GM12878 (cell line): ENCODE measurements around the gene MAML2. TPM values are rescaled to one million over a fixed set of nuclear protein-coding genes. Genes with fewer than 3 reads are reported as not detected.

Experiments
- ATF3 ChIP-seq: IDR thresholded peaks from 2 replicates; pipeline ENCODE4 v1.6.1; 2011; ENCODE audit warnings: low read depth, mild to moderate bottlenecking, low read length, moderate library complexity, borderline replicate concordance; ENCODE audit errors: extremely low read depth
- ATF7 ChIP-seq: fragments of 450-650 bp; IDR thresholded peaks from 2 replicates; pipeline ENCODE4 v1.6.1; 2016; ENCODE audit warnings: low read depth, mild to moderate bottlenecking
- BMI1 ChIP-seq: fragments of 450-650 bp; IDR thresholded peaks from 2 replicates; pipeline ENCODE4 v1.6.1; 2016; ENCODE audit warnings: mild to moderate bottlenecking, moderate library complexity, borderline replicate concordance
- CBX5 ChIP-seq: sonication (generic); IDR thresholded peaks from 2 replicates; pipeline ENCODE4 v1.6.1; 2016; ENCODE audit warnings: low read depth, moderate library complexity, mild to moderate bottlenecking, inconsistent platforms
- CEBPZ ChIP-seq: fragments of 150-350 bp; IDR thresholded peaks from 2 replicates; pipeline ENCODE4 v1.6.1; 2016; ENCODE audit warnings: low read depth, low read length
- EED ChIP-seq: sonication (generic); IDR thresholded peaks from 2 replicates; pipeline ENCODE4 v1.6.1; 2016; ENCODE audit warnings: antibody characterized with exemption, low read depth
- EZH2 ChIP-seq: IDR thresholded peaks from 2 replicates; pipeline ENCODE4 v1.6.1; 2012; ENCODE audit warnings: low read depth, mild to moderate bottlenecking, control low read depth, inconsistent platforms, low read length, borderline replicate concordance; ENCODE audit not compliant: control insufficient read depth
- FOS ChIP-seq: IDR thresholded peaks from 3 replicates; pipeline ENCODE4 v1.6.1; 2011; ENCODE audit warnings: borderline replicate concordance; ENCODE audit not compliant: insufficient read length; ENCODE audit errors: extremely low read depth
- FOXK2 ChIP-seq: fragments of 450-650 bp; IDR thresholded peaks from 2 replicates; pipeline ENCODE4 v1.6.1; 2017; ENCODE audit warnings: mild to moderate bottlenecking, moderate library complexity
- JUNB ChIP-seq: IDR thresholded peaks from 2 replicates; pipeline ENCODE4 v1.6.1; 2016; ENCODE audit warnings: antibody characterized with exemption, mild to moderate bottlenecking
- MEF2A ChIP-seq: IDR thresholded peaks from 2 replicates; pipeline ENCODE4 v1.6.1; 2011; ENCODE audit warnings: low read depth, mild to moderate bottlenecking, low read length, moderate library complexity; ENCODE audit not compliant: insufficient read depth
- MEF2B ChIP-seq: fragments of 450-650 bp; IDR thresholded peaks from 2 replicates; pipeline ENCODE4 v1.6.1; 2018; ENCODE audit warnings: mild to moderate bottlenecking, moderate library complexity; ENCODE audit not compliant: partially characterized antibody, poor library complexity, severe bottlenecking
- MTA2 ChIP-seq: fragments of 450-650 bp; IDR thresholded peaks from 2 replicates; pipeline ENCODE4 v1.6.1; 2016; ENCODE audit warnings: low read depth, mild to moderate bottlenecking, moderate library complexity
- MYB ChIP-seq: fragments of 150-350 bp; IDR thresholded peaks from 2 replicates; pipeline ENCODE4 v1.6.1; 2014; ENCODE audit warnings: mild to moderate bottlenecking, low read depth, low read length, borderline replicate concordance
- NFIC ChIP-seq: IDR thresholded peaks from 2 replicates; pipeline ENCODE4 v1.6.1; 2012; ENCODE audit warnings: low read depth, mild to moderate bottlenecking, inconsistent platforms, low read length, moderate library complexity
- PBX3 ChIP-seq: IDR thresholded peaks from 2 replicates; pipeline ENCODE4 v1.6.1; 2011; ENCODE audit warnings: mild to moderate bottlenecking, low read depth, low read length, moderate library complexity; ENCODE audit not compliant: insufficient replicate concordance
- RAD21 ChIP-seq: IDR thresholded peaks from 2 replicates; pipeline ENCODE4 v1.6.1; 2011; ENCODE audit warnings: mild to moderate bottlenecking, low read depth, low read length, moderate library complexity; ENCODE audit not compliant: insufficient read depth
- REST ChIP-seq: IDR thresholded peaks from 2 replicates; pipeline ENCODE4 v1.6.1; 2012; ENCODE audit warnings: mild to moderate bottlenecking, low read depth, low read length
- SREBF1 ChIP-seq: IDR thresholded peaks from 2 replicates; pipeline ENCODE4 v1.6.1; 2012; ENCODE audit warnings: mild to moderate bottlenecking, low read length
- SUPT20H ChIP-seq: IDR thresholded peaks from 2 replicates; pipeline ENCODE4 v1.6.1; 2011; ENCODE audit warnings: low read depth, mild to moderate bottlenecking, low read length, moderate library complexity, borderline replicate concordance; ENCODE audit not compliant: control insufficient read depth
- USF1 ChIP-seq: IDR thresholded peaks from 2 replicates; pipeline ENCODE4 v1.6.1; 2011; ENCODE audit warnings: borderline replicate concordance, low read depth, mild to moderate bottlenecking, moderate library complexity, mixed read lengths, low read length; ENCODE audit not compliant: insufficient read depth; ENCODE audit errors: extremely low read length
- polyA plus RNA-seq, 11 experiments: library from polyadenylated mRNA; depleted of rRNA in 4 of 11; unstranded in 6 of 11; stranded (reverse) in 5 of 11; fragments of >200 nt; fragmentation: Nextera tagmentation in 4 of 11; fragmentation: Illumina TruSeq in 1 of 11; extraction: Ambion mirVana in 4 of 11; extraction: Trizol in 1 of 11; gene quantifications; 1 replicate in 1 of 11; 2 replicates in 10 of 11; pipeline versions ENCODE4 v1.2.1 to v1.2.3, GENCODE V29; 2011 to 2016; ENCODE audit warnings: inconsistent platforms in 2 of 11, missing spikeins in 2 of 11, low read depth in 1 of 11
- total RNA-seq, 4 experiments: library from RNA; depleted of rRNA in 3 of 4; stranded (reverse); fragments of >200 nt in 3 of 4; fragmentation: Illumina TruSeq in 1 of 4; extraction: Trizol in 1 of 4; gene quantifications; 2 replicates each; pipeline versions ENCODE4 v1.2.1 to v1.2.3, GENCODE V29; 2013 to 2021

The MAML2 gene
- total and polyA plus RNA-seq, 10 of the 15 experiments (the other 5 are each of a cell fraction or from before 2014, with no cell fraction given) = 2.5 to 15.1 (median 12.0) TPM

- TF ChIP-seq RAD21 (no peak), EZH2 (no peak), EED (peak; percentile 71), CBX5 (no peak), SREBF1 (no peak), MEF2A (no peak), CEBPZ (no peak), FOS (no peak), FOXK2 (no peak), USF1 (no peak), MEF2B (no peak), SUPT20H (no peak), JUNB (peak; percentile 53; the same call in 1 of the 2 replicates), MYB (no peak), ATF3 (no peak), MTA2 (peak; percentile 44; the same call in 1 of the 2 replicates), ATF7 (peak; percentile 45; the same call in 1 of the 2 replicates), NFIC (peak; percentile 83; the same call in 1 of the 2 replicates), BMI1 (no peak), PBX3 (no peak), REST (no peak)
Measured at GRCh38 chr11:96075532-96075959, 267.4 kb downstream of the MAML2 start (continued).
